Subcutaneous adipose tissue (tissue), 4 donors: Measurements from ENCODE around the gene CDK5. TPM values are rescaled to one million over a fixed set of nuclear protein-coding genes. Genes with fewer than 3 reads are reported as not detected.

Source experiments
- CTCF ChIP-seq: fragments of 450-650 bp; IDR thresholded peaks from one replicate; pipeline ENCODE4 v1.5.1; 2016; ENCODE audit warnings: low read depth, mild to moderate bottlenecking, control low read depth, antibody characterized with exemption, moderate library complexity
- total RNA-seq, 4 donors: library from RNA; depleted of rRNA; stranded (reverse); fragments of >200 nt; gene quantifications; one replicate each; pipeline ENCODE4 v1.1.0, GENCODE V29; 2016

Gene CDK5
- total RNA-seq, 4 donors from 2014 or later, result 4.1 to 11.0 (median 6.8) TPM

- TF ChIP-seq CTCF, result no peak
These were observed 33.3 kb upstream of the CDK5 start for GRCh38 chr7:151091003-151091402.

- TF ChIP-seq CTCF, result no peak
These were observed 32.4 kb upstream of the CDK5 start for GRCh38 chr7:151089893-151090730.

GRCh38 chr7:151088856-151089699 is 31.4 kb upstream of the CDK5 start:
- no peak for TF ChIP-seq CTCF

- TF ChIP-seq CTCF, result no peak
These were observed 30.5 kb upstream of the CDK5 start for GRCh38 chr7:151088019-151088855.

GRCh38 chr7:151087245-151088018 is 29.7 kb upstream of the CDK5 start:
- TF ChIP-seq CTCF, result no peak

- TF ChIP-seq CTCF, result no peak
These were observed 29.1 kb upstream of the CDK5 start for GRCh38 chr7:151086802-151087244.
